ENCODE results near the gene CELA2A. TPM values are rescaled to one million over a fixed set of nuclear protein-coding genes. Genes with fewer than 3 reads are reported as not detected.

Gene CELA2A
- total RNA-seq, 2 donors from 2014 or later: not detected

DNA sequence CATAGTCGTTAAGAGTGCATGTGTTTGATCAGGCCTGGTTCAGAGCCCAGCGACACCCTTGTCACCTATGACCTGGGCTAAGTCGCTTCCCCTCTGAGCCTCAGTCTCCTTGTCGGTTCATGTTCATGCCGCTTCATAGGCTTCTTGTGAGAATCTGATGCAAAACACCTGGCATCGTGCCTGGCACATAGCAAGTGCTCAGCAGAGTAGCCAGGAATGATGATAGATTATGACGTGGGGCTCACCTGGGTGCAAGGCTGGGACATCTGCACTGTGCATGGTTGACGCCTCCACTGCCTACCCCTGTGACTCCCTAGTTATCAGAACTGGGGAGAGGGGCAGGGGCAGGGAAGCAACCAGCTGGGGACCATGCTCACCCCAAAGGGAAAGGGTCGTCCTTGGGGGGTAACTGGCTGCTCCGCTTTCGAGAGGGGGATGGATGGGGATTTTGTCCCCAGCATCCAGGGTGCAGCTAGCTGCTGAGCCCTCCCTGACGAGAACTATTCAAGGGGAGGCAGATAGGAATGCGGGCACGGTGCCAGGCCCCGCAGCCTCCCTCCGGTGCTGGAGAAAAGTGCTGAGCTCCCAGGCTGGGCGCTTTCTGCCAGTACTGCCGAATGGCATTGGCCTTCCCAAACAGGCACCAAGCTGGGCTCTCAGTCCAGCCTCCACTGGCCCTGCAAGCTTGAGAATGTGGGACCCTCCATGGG is 37.6 kb upstream of the CELA2A start:
- Mint-ChIP-seq H3K4me3 (no peak overlapping the region), H3K9me3 (peaks cover 9% of the 10 kb centered on the region), H3K4me1 (peaks cover 14% of the 10 kb centered on the region), H3K27ac (no peak overlapping the region), H3K27me3 (ENCODE audit: insufficient read depth) (no peaks in the 10 kb centered on the region), H3K36me3 (ENCODE audit: low read depth) (peaks cover 49% of the 10 kb centered on the region)
- H3K4me3 ChIP-seq (ENCODE audit: low read length): no peak overlapping the region
- no peaks in the 10 kb centered on the region for H3K9me3 ChIP-seq (ENCODE audit: control insufficient read depth, low read length)
- WGBS, 2 experiments (ENCODE audit: insufficient coverage in 1 of 2, insufficient read length in 1 of 2): 94 to 99% methylated on average over 15 to 18 of the region's 18 CpGs
- H3K9ac ChIP-seq (ENCODE audit: extremely low read depth, low read length, poor library complexity, severe bottlenecking): no peak overlapping the region
- no peaks in the 10 kb centered on the region for H3K27me3 ChIP-seq (ENCODE audit: control insufficient read depth, insufficient read depth, low read length, poor library complexity, severe bottlenecking)
- H3K4me1 ChIP-seq (ENCODE audit: control insufficient read depth, insufficient read depth, low read length): peaks cover 2% of the 10 kb centered on the region
- TF ChIP-seq, protein P1, sequence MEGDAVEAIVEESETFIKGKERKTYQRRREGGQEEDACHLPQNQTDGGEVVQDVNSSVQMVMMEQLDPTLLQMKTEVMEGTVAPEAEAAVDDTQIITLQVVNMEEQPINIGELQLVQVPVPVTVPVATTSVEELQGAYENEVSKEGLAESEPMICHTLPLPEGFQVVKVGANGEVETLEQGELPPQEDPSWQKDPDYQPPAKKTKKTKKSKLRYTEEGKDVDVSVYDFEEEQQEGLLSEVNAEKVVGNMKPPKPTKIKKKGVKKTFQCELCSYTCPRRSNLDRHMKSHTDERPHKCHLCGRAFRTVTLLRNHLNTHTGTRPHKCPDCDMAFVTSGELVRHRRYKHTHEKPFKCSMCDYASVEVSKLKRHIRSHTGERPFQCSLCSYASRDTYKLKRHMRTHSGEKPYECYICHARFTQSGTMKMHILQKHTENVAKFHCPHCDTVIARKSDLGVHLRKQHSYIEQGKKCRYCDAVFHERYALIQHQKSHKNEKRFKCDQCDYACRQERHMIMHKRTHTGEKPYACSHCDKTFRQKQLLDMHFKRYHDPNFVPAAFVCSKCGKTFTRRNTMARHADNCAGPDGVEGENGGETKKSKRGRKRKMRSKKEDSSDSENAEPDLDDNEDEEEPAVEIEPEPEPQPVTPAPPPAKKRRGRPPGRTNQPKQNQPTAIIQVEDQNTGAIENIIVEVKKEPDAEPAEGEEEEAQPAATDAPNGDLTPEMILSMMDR (conservative IDR thresholded peaks at IDR 0.05): no peak
- peaks cover 36% of the 10 kb centered on the region for H3K36me3 ChIP-seq (ENCODE audit: control insufficient read depth, insufficient read depth, low read length)
- H3K27ac ChIP-seq (ENCODE audit: low read depth, low read length): no peak overlapping the region
- no peak for DNase-seq

DNA sequence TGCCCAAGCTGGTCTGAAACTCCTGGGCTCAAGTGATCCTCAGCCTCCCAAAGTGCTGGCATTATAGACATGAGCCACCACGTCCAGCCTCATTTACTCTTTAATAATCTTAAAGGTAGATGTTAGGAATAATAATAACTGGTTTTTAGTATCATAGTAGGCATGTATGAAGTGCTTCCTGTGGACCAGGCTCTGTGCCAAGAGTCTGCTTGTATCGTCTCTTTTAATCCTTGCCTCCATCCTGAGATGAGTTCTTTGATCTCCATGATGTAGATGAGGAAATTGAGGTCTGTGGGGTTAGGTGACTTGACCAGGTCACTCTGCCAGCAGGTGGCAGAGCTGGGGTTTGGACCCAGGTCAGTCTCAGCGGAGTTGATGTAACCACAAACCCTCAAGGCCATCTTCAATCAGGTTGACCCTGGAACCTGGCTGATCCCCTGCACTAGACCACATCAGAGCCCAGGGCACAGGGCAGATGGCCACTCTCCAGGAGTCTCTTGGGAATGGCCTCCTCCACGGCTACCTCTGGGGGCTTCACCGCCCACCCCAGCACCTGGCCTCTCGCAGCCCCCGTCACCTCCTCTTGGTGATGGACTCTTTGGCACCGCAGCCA is 35.6 kb upstream of the CELA2A start:
- Mint-ChIP-seq H3K36me3 (ENCODE audit: low read depth) (peaks cover 43% of the 10 kb centered on the region), H3K4me1 (peaks cover 5% of the 10 kb centered on the region), H3K27me3 (ENCODE audit: insufficient read depth) (no peaks in the 10 kb centered on the region), H3K27ac (no peak overlapping the region), H3K4me3 (no peak overlapping the region), H3K9me3 (peaks cover 9% of the 10 kb centered on the region)
- no peaks in the 10 kb centered on the region for H3K9me3 ChIP-seq (ENCODE audit: control insufficient read depth, low read length)
- H3K36me3 ChIP-seq (ENCODE audit: control insufficient read depth, insufficient read depth, low read length): peaks cover 30% of the 10 kb centered on the region
- TF ChIP-seq, protein P1 (conservative IDR thresholded peaks at IDR 0.05): no peak
- DNase-seq: no peak
- WGBS, 2 experiments (ENCODE audit: insufficient coverage in 1 of 2, insufficient read length in 1 of 2): 93 to 100% methylated on average over 3 to 8 of the region's 8 CpGs
- no peak overlapping the region for H3K4me3 ChIP-seq (ENCODE audit: low read length)
- peaks cover 2% of the 10 kb centered on the region for H3K4me1 ChIP-seq (ENCODE audit: control insufficient read depth, insufficient read depth, low read length)
- H3K27ac ChIP-seq (ENCODE audit: low read depth, low read length): no peak overlapping the region
- H3K27me3 ChIP-seq (ENCODE audit: control insufficient read depth, insufficient read depth, low read length, poor library complexity, severe bottlenecking): no peaks in the 10 kb centered on the region
- no peak overlapping the region for H3K9ac ChIP-seq (ENCODE audit: extremely low read depth, low read length, poor library complexity, severe bottlenecking)

DNA sequence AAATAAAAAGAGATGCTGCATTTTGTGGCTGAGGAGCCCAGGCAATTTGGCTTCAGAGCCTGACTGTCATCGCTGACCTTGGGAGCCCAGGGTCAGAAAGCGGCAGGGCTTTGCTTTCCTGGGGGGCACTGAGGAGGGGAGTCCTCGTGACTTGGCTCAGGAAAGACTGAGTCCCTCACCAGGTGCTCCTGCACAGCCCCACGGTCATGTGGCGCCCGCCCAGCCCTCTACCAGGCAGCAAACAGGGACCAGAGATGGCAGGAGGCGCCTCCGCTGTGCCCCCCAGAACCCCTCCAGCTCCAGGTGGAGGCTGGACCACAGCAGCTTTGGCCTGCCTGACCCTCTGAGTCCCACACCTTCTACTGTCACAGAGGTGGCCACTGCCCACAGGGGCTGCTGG is 33.7 kb upstream of the CELA2A start:
- H3K9me3 Mint-ChIP-seq: peaks cover 9% of the 10 kb centered on the region
- H3K27ac Mint-ChIP-seq: no peak overlapping the region
- WGBS, 2 experiments (ENCODE audit: insufficient coverage in 1 of 2, insufficient read length in 1 of 2): 96 to 100% methylated on average over 3 to 8 of the region's 8 CpGs

More for the DNA sequence above, 33.7 kb upstream of the CELA2A start:
- Histone ChIP-seq H3K4me1 (ENCODE audit: control insufficient read depth, insufficient read depth, low read length) (no peaks in the 10 kb centered on the region), H3K9me3 (ENCODE audit: control insufficient read depth, low read length) (no peaks in the 10 kb centered on the region), H3K36me3 (ENCODE audit: control insufficient read depth, insufficient read depth, low read length) (peaks cover 24% of the 10 kb centered on the region), H3K27me3 (ENCODE audit: control insufficient read depth, insufficient read depth, low read length, poor library complexity, severe bottlenecking) (no peaks in the 10 kb centered on the region), H3K9ac (ENCODE audit: extremely low read depth, low read length, poor library complexity, severe bottlenecking) (no peak overlapping the region), H3K4me3 (ENCODE audit: low read length) (no peak overlapping the region), H3K27ac (ENCODE audit: low read depth, low read length) (no peak overlapping the region)
- no peaks in the 10 kb centered on the region for H3K4me1 Mint-ChIP-seq
- H3K4me3 Mint-ChIP-seq: no peak overlapping the region
- peaks cover 48% of the 10 kb centered on the region for H3K36me3 Mint-ChIP-seq (ENCODE audit: low read depth)
- no peaks in the 10 kb centered on the region for H3K27me3 Mint-ChIP-seq (ENCODE audit: insufficient read depth)
- TF ChIP-seq, protein P1 (conservative IDR thresholded peaks at IDR 0.05): no peak
- DNase-seq: no peak

All from endodermal cell (in vitro differentiated cells).